Measurements from ENCODE around the gene CNTNAP5.

The CNTNAP5 gene

DNA sequence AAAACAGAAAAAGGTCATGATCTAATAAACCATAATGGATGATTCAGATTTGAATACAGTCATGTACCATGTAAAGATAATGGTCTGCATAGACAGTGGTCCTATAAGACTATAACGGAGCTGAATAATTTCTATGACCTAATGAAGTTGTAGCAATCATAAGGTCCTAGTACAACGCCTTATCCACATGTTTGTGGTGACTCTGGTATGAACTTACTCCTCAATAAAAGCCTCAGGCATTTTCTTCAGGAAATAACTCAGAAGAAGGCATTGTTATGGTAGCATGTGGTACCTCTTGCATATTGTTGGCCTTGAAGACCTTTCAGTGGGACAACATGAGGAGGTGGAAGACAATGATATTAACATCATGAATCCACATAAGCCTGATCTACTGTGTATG lies 883.3 kb downstream of the CNTNAP5 start:
- DNase-seq: no peak
- no peaks in the 10 kb centered on the region for H3K9me2 ChIP-seq (replicated peaks; ENCODE audit: insufficient read depth, low read length)
- H4K20me1 ChIP-seq (ENCODE audit: insufficient read depth, low read length): no peaks in the 10 kb centered on the region
- no peaks in the 10 kb centered on the region for H3K27me3 ChIP-seq (replicated peaks; ENCODE audit: insufficient read depth, low read length)
- no peak overlapping the region for H3K27ac ChIP-seq (ENCODE audit: low read length)
- no peaks in the 10 kb centered on the region for H3K36me3 ChIP-seq (replicated peaks; ENCODE audit: insufficient read depth, low read length)
- H3K4me2 ChIP-seq (ENCODE audit: low read depth, low read length): no peak overlapping the region
- H3K9me3 ChIP-seq (replicated peaks; ENCODE audit: insufficient read depth, low read length): no peaks in the 10 kb centered on the region
- H3K79me2 ChIP-seq (ENCODE audit: low read length): no peaks in the 10 kb centered on the region
- no peak overlapping the region for H3K9ac ChIP-seq (ENCODE audit: low read length)
- no peak for TF ChIP-seq EZH2 (optimal IDR thresholded peaks at IDR 0.05; ENCODE audit: low read depth, low read length)
- TF ChIP-seq, protein P1, sequence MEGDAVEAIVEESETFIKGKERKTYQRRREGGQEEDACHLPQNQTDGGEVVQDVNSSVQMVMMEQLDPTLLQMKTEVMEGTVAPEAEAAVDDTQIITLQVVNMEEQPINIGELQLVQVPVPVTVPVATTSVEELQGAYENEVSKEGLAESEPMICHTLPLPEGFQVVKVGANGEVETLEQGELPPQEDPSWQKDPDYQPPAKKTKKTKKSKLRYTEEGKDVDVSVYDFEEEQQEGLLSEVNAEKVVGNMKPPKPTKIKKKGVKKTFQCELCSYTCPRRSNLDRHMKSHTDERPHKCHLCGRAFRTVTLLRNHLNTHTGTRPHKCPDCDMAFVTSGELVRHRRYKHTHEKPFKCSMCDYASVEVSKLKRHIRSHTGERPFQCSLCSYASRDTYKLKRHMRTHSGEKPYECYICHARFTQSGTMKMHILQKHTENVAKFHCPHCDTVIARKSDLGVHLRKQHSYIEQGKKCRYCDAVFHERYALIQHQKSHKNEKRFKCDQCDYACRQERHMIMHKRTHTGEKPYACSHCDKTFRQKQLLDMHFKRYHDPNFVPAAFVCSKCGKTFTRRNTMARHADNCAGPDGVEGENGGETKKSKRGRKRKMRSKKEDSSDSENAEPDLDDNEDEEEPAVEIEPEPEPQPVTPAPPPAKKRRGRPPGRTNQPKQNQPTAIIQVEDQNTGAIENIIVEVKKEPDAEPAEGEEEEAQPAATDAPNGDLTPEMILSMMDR (IDR thresholded peaks at IDR 0.05; ENCODE audit: low read length): no peak
- TF ChIP-seq EZH2phosphoT487 (IDR thresholded peaks at IDR 0.05; ENCODE audit: low read length): no peak
- no peaks in the 10 kb centered on the region for H3F3A ChIP-seq (ENCODE audit: insufficient read depth, low read length)
- no peak overlapping the region for H3K4me3 ChIP-seq (ENCODE audit: low read length)
- H2AFZ ChIP-seq (ENCODE audit: low read length): no peak overlapping the region
- no peaks in the 10 kb centered on the region for H3K4me1 ChIP-seq (ENCODE audit: low read length)

DNA sequence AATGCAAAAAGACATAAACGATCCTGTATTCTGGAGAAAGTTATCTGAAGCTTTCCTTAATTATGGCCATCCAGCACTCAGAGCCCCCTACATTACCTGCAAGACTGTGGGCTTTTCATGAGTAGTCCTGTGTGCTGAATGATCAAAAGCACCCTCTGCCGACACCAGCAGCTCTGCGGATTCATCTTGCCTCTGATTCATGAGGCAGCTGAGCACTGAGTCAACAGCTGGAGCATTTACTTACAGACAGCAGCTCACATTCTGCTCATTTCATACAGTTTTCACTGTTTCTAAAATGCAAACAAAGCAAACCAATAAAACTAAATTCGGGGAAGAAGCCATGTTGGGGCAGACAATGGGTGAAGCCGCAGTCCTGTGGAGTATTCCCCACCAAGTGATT lies 886.5 kb downstream of the CNTNAP5 start:
- Histone ChIP-seq H3K4me1 (ENCODE audit: low read length) (no peaks in the 10 kb centered on the region; the same call in 1 of the 2 replicates), H3K27me3 (replicated peaks; ENCODE audit: insufficient read depth, low read length) (no peaks in the 10 kb centered on the region), H3K4me3 (ENCODE audit: low read length) (no peak overlapping the region), H3K27ac (ENCODE audit: low read length) (no peak overlapping the region), H2AFZ (ENCODE audit: low read length) (no peak overlapping the region), H4K20me1 (ENCODE audit: insufficient read depth, low read length) (no peaks in the 10 kb centered on the region), H3K9ac (ENCODE audit: low read length) (no peak overlapping the region), H3K4me2 (ENCODE audit: low read depth, low read length) (no peak overlapping the region), H3K9me2 (replicated peaks; ENCODE audit: insufficient read depth, low read length) (no peaks in the 10 kb centered on the region), H3K9me3 (replicated peaks; ENCODE audit: insufficient read depth, low read length) (no peaks in the 10 kb centered on the region), H3K79me2 (ENCODE audit: low read length) (no peaks in the 10 kb centered on the region), H3F3A (ENCODE audit: insufficient read depth, low read length) (no peaks in the 10 kb centered on the region), H3K36me3 (replicated peaks; ENCODE audit: insufficient read depth, low read length) (no peaks in the 10 kb centered on the region)
- no peak for DNase-seq
- TF ChIP-seq EZH2 (optimal IDR thresholded peaks at IDR 0.05; ENCODE audit: low read depth, low read length) (no peak), EZH2phosphoT487 (IDR thresholded peaks at IDR 0.05; ENCODE audit: low read length) (no peak)
- TF ChIP-seq, protein P1 (IDR thresholded peaks at IDR 0.05; ENCODE audit: low read length): no peak

DNA sequence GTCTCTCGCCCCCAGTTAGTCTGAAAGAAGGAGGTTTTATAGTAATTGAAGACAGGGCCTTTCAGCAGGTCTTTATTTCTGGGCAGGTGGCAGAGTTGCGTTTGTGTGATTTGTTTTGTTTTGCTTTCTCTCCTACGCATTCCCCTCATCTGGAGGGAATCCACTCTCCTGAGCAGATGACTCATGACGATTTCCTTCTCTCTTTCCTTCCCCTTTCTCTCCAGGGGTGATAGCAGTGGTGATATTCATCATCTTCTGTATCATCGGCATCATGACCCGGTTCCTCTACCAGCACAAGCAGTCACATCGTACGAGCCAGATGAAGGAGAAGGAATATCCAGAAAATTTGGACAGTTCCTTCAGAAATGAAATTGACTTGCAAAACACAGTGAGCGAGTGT lies 888.8 kb downstream of the CNTNAP5 start:
- H4K20me1 ChIP-seq (ENCODE audit: insufficient read depth, low read length): no peaks in the 10 kb centered on the region
- no peaks in the 10 kb centered on the region for H3K36me3 ChIP-seq (replicated peaks; ENCODE audit: insufficient read depth, low read length)
- no peaks in the 10 kb centered on the region; the same call in 1 of the 2 replicates for H3K4me1 ChIP-seq (ENCODE audit: low read length)
- no peak overlapping the region for H3K4me3 ChIP-seq (ENCODE audit: low read length)
- no peaks in the 10 kb centered on the region for H3K9me3 ChIP-seq (replicated peaks; ENCODE audit: insufficient read depth, low read length)
- no peak for DNase-seq
- TF ChIP-seq EZH2 (optimal IDR thresholded peaks at IDR 0.05; ENCODE audit: low read depth, low read length) (no peak), EZH2phosphoT487 (IDR thresholded peaks at IDR 0.05; ENCODE audit: low read length) (no peak)
- TF ChIP-seq, protein P1 (IDR thresholded peaks at IDR 0.05; ENCODE audit: low read length): no peak
- H3K9me2 ChIP-seq (replicated peaks; ENCODE audit: insufficient read depth, low read length): no peaks in the 10 kb centered on the region
- H3K27ac ChIP-seq (ENCODE audit: low read length): no peak overlapping the region
- no peaks in the 10 kb centered on the region for H3K79me2 ChIP-seq (ENCODE audit: low read length)
- H3K9ac ChIP-seq (ENCODE audit: low read length): no peak overlapping the region
- no peaks in the 10 kb centered on the region for H3K27me3 ChIP-seq (replicated peaks; ENCODE audit: insufficient read depth, low read length)
- no peak overlapping the region for H2AFZ ChIP-seq (ENCODE audit: low read length)
- H3F3A ChIP-seq (ENCODE audit: insufficient read depth, low read length): no peaks in the 10 kb centered on the region
- no peak overlapping the region for H3K4me2 ChIP-seq (ENCODE audit: low read depth, low read length)

Measured in MM.1S (cell line).